Stimulated activated CD8-positive, alpha-beta memory T cell treated with anti-CD3 and anti-CD28 coated beads, Interleukin-15, amount 100 ng/mL, for 4 hours (primary cell): ENCODE results near the gene PCDHB4.
"Not testable (repeated sequence)": the region's sequence is repeated elsewhere in the genome, so short reads cannot be mapped to it uniquely, and the experiment has no call there.

Experiments
- DNase-seq, 2 donors: peaks; one replicate each; pipeline ENCODE4 v3.0.0-alpha.2; 2020; ENCODE audit warnings: low read depth in 2 of 2

Gene PCDHB4

DNA sequence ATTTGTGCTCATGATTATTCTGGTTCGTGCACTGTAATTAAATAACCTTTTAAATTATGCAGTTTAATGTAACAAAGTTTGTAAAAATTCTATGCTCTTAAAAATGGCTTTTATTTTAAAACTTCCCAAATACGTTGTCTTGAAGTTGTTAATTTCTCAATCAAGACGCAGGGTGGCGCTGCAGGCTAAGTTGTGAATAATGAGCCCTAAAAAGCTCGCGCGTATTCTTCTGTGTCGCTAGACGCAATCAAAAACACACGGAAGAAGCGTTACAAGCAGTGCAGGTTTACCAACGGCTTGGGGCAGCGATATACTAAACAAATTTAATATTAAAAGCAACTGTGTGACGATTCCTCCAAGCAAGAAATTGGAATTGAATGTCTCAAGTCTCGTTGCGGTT lies at the start of gene PCDHB4:
PCDHB4 (plus strand) TSS at position 256 of the 400 bp plus-strand sequence. CDS start 181 bp downstream, outside the sequence.
- DNase-seq: no peak

DNA sequence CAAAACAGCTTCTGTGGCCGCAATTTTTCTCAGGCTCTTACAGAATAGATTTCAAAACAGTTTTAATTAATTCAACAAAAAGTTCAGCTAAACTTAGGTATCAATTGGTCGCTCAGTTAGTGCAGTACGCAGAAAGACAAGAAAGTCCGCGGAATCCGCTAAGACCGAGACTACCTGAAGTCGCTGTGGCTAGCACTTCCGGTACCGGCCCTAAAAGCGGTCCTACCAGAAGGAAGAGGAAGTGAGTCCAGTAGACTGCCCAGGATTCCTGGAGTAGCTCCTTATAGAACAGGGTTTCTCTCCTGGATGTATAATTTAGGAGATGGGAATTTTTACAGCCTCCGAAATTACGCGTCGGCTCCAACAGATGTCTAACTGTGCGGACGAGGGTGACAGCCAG lies 43.8 kb upstream of the PCDHB4 start:
- DNase-seq: no peak

DNA sequence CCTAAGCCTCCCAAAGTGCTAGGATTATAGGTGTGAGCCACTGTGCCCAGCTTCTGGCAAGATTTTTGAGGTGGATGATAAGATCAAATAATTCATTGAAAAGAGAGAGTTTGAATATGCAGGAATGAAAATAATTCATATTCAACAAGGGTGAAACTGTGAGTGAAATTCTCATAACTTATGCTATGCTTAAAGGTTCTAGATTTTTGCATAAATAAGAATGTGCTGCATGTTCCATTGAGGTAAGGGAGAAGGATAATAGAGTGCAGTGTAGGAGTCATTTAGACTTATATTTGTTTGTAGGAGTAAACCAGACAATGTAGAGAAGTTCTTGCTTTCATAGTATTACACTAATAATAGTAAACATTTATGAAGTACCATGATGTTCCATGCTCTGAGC lies 39.4 kb upstream of the PCDHB4 start:
- DNase-seq: no peak

GRCh38 chr5:141084487-141084989 lies 37.1 kb upstream of the PCDHB4 start:
- no peak for DNase-seq

- DNase-seq: no peak
Observed at GRCh38 chr5:141094481-141095262, 26.9 kb upstream of the PCDHB4 start, which contains the start of gene PCDHB2. Gene PCDHB2 (plus strand): TSS chr5:141094615. CDS start chr5:141094791, 176 bp downstream.

DNA sequence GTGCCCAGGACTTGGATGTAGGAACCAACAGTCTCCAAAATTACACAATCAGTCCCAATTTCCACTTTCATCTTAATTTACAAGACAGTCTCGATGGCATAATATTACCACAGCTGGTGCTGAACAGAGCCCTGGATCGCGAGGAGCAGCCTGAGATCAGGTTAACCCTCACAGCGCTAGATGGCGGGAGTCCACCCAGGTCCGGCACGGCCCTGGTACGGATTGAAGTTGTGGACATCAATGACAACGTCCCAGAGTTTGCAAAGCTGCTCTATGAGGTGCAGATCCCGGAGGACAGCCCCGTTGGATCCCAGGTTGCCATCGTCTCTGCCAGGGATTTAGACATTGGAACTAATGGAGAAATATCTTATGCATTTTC lies 26.4 kb upstream of the PCDHB4 start:
- no peak for DNase-seq

GRCh38 chr5:141096181-141096580 lies 25.4 kb upstream of the PCDHB4 start:
- not testable (repeated sequence) for DNase-seq

- DNase-seq: not testable (repeated sequence)
Observed at GRCh38 chr5:141096586-141096985, 25.0 kb upstream of the PCDHB4 start.

DNA sequence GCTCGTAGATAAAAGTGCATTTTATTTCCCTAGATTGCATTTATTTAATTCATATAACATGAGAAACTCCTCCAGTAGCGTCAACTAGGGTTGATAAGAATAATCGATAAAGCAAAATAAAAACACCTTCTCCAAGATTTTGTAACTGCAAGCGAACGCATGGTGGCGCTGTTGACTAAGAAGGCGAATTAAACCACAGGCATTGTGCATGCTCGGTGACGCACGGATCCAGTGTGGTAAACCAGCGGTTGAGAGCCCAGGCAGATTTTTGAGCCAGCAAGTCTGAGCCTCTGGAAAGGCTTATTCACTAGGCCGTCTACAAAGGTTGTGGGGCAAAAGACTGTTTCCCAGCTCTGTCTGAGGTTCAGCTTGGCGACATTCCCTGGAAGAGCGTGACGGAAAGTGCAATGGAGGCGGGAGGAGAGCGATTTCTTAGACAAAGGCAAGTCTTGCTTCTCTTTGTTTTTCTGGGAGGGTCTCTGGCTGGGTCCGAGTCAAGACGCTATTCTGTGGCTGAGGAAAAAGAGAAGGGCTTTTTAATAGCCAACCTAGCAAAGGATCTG lies 21.3 kb upstream of the PCDHB4 start, which contains the start of gene PCDHB3:
PCDHB3 (plus strand) TSS at position 231 of the 563 bp plus-strand sequence; CDS start at position 408, 177 bp downstream.
- no peak for DNase-seq

GRCh38 chr5:141101059-141101458 lies 20.6 kb upstream of the PCDHB4 start:
- no peak for DNase-seq

DNA sequence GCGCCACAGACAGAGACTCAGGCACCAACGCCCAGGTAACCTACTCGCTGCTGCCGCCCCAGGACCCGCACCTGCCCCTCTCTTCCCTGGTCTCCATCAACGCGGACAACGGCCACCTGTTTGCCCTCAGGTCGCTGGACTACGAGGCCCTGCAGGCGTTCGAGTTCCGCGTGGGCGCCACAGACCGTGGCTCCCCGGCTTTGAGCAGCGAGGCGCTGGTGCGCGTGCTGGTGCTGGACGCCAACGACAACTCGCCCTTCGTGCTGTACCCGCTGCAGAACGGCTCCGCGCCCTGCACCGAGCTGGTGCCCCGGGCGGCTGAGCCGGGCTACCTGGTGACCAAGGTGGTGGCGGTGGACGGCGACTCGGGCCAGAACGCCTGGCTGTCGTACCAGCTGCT lies 19.5 kb upstream of the PCDHB4 start:
- DNase-seq: not testable (repeated sequence)

DNA sequence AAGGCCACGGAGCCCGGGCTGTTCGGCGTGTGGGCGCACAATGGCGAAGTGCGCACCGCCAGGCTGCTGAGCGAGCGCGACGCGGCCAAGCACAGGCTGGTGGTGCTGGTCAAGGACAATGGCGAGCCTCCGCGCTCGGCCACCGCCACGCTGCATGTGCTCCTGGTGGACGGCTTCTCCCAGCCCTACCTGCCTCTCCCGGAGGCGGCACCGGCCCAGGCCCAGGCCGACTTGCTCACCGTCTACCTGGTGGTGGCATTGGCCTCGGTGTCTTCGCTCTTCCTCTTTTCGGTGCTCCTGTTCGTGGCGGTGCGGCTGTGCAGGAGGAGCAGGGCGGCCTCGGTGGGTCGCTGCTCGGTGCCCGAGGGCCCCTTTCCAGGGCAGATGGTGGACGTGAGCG lies 19.1 kb upstream of the PCDHB4 start:
- DNase-seq: not testable (repeated sequence)

DNA sequence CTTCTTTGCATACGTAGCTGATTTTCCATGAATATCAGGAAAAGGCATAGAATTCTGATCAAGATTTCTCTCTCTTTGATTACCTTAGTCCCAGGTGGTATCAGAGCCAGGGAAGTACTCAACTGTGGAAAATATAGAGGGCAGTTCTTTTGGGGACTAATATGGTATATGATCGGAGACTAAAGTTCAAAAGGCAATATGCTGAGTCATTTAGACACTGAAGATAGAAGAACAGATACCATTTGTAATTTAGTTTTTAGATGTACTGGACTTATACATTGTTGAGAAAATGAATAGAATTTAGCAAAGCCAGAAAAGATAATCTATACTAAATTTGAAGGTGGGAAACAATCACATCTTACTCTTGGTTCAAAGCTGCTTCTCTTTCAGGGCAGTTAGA lies 16.3 kb upstream of the PCDHB4 start:
- no peak for DNase-seq

GRCh38 chr5:141119250-141119649 lies 2.4 kb upstream of the PCDHB4 start:
- no peak for DNase-seq

DNA sequence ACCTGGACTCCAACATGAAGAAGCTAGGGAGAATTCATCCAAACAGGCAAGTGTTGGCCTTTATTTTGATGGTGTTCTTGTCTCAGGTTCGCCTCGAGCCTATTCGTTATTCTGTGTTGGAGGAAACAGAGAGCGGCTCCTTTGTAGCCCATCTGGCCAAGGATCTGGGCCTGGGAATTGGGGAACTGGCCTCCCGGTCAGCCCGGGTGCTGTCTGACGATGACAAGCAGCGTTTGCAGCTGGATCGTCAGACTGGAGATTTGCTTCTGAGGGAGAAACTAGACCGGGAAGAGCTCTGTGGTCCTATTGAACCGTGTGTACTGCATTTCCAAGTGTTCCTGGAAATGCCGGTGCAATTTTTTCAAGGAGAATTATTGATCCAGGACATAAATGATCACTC lies 367 bp downstream of the PCDHB4 start:
- DNase-seq: no peak

DNA sequence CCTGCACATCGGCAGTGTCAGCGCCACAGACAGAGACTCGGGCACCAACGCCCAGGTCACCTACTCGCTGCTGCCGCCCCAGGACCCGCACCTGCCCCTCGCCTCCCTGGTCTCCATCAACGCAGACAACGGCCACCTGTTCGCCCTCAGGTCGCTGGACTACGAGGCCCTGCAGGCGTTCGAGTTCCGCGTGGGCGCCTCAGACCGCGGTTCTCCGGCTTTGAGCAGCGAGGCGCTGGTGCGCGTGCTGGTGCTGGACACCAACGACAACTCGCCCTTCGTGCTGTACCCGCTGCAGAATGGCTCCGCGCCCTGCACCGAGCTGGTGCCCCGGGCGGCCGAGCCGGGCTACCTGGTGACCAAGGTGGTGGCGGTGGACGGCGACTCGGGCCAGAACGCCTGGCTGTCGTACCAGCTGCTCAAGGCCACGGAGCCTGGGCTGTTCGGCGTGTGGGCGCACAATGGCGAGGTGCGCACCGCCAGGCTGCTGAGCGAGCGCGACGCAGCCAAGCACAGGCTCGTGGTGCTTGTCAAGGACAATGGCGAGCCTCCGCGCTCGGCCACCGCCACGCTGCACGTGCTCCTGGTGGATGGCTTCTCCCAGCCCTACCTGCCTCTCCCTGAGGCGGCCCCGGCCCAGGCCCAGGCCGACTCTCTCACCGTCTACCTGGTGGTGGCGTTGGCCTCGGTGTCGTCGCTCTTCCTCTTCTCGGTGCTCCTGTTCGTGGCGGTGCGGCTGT lies 1.9 kb downstream of the PCDHB4 start:
- not testable (repeated sequence) for DNase-seq

DNA sequence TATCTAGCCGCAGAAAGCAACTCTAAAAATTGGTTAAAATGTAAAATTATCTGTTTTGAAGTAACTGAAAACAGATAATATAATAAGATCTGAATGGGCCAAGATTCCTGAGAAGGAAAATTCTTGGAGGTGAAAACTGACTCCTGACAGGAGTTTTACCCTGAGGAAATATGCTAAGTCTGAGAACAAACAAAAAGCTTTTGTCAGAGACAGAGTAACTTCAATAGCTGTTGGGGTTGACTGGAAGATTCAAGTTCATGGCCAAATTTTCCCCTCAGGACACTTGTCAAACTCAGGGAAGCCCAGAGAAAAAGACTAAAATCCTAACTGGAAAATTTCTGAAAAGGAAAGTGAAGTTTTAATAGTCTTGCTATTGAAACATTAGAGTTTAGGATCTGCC lies 5.7 kb downstream of the PCDHB4 start:
- no peak for DNase-seq

GRCh38 chr5:141135030-141135717 lies 13.6 kb downstream of the PCDHB4 start, which contains the start of gene PCDHB5:
Gene PCDHB5 (plus strand): TSS chr5:141135206. CDS start chr5:141135435, 229 bp downstream.
- DNase-seq: no peak

- DNase-seq: no peak
Observed at GRCh38 chr5:141135718-141136266, 14.2 kb downstream of the PCDHB4 start.

GRCh38 chr5:141137346-141137745 lies 15.7 kb downstream of the PCDHB4 start:
- DNase-seq: not testable (repeated sequence)

DNA sequence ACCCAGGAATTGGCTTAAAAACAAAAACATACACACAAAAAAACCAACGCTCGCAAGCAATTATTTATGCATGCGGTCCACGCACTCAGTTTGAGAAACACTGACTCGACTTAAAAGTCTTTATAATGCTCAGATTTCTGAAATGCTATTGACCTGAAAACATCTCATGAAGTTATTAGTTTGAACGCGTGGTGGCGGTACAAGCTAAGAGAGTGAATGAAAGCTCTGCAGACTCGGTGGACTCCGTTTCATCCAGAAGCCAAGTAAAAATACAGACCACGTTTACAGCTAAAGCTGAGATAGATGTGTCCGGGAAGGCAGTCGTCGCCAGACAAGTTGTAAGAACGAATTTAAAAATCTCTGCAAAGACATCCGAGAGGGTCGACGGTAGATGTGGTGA lies 28.2 kb downstream of the PCDHB4 start, which contains the start of gene PCDHB6:
PCDHB6 (plus strand) TSS at position 246 of the 400 bp plus-strand sequence. CDS start 201 bp downstream, outside the sequence.
- no peak for DNase-seq
